Measurements from ENCODE around the gene CLIP1.
"Not testable (repeated sequence)": the region's sequence is repeated elsewhere in the genome, so short reads cannot be mapped to it uniquely, and the experiment has no call there.

CLIP1 gene

GRCh38 chr12:122438822-122439221 lies 16.4 kb upstream of the CLIP1 start:
- H3K36me3 ChIP-seq (ENCODE audit: low read length); H3K4me3 ChIP-seq (ENCODE audit: insufficient read depth, low read length, poor library complexity, severe bottlenecking); H2AFZ ChIP-seq (ENCODE audit: low read depth, low read length, severe bottlenecking); H3K79me2 ChIP-seq (ENCODE audit: insufficient read depth, low read length); H3K27ac ChIP-seq (ENCODE audit: low read depth, low read length); H3F3A ChIP-seq (ENCODE audit: insufficient read depth); H3K27me3 ChIP-seq (ENCODE audit: low read length); H3K4me2 ChIP-seq (ENCODE audit: low read depth, low read length, poor library complexity, severe bottlenecking); H3K9me2 ChIP-seq (replicated peaks; ENCODE audit: insufficient read depth, low read length); H4K20me1 ChIP-seq (ENCODE audit: low read depth, low read length); H3K9ac ChIP-seq (ENCODE audit: low read length); H3K9me3 ChIP-seq (ENCODE audit: insufficient read depth, low read length): not testable (repeated sequence)

GRCh38 chr12:122437656-122438121 lies 15.2 kb upstream of the CLIP1 start:
- no peak overlapping the region for H2AFZ ChIP-seq (ENCODE audit: low read depth, low read length, severe bottlenecking)

GRCh38 chr12:122435186-122435585 lies 12.7 kb upstream of the CLIP1 start:
- no peak overlapping the region for H3K27ac ChIP-seq (ENCODE audit: low read depth, low read length)
- no peak for TF ChIP-seq EZH2phosphoT487 (conservative IDR thresholded peaks at IDR 0.05; ENCODE audit: low read length)
- no peak for TF ChIP-seq CTCF (IDR thresholded peaks at IDR 0.05; ENCODE audit: insufficient read depth, low read length, poor library complexity, severe bottlenecking)
- H3K4me2 ChIP-seq (ENCODE audit: low read depth, low read length, poor library complexity, severe bottlenecking), result no peak overlapping the region
- H3K9me2 ChIP-seq (replicated peaks; ENCODE audit: insufficient read depth, low read length), result no peaks in the 10 kb centered on the region
- no peaks in the 10 kb centered on the region for H3K79me2 ChIP-seq (ENCODE audit: insufficient read depth, low read length)
- H3F3A ChIP-seq (ENCODE audit: insufficient read depth), result no peaks in the 10 kb centered on the region
- H3K9ac ChIP-seq (ENCODE audit: low read length), result no peak overlapping the region
- H3K27me3 ChIP-seq (ENCODE audit: low read length), result no peaks in the 10 kb centered on the region
- no peaks in the 10 kb centered on the region for H3K9me3 ChIP-seq (ENCODE audit: insufficient read depth, low read length)
- no peaks in the 10 kb centered on the region for H4K20me1 ChIP-seq (ENCODE audit: low read depth, low read length)
- H2AFZ ChIP-seq (ENCODE audit: low read depth, low read length, severe bottlenecking), result no peak overlapping the region
- no peaks in the 10 kb centered on the region for H3K36me3 ChIP-seq (ENCODE audit: low read length)
- H3K4me3 ChIP-seq (ENCODE audit: insufficient read depth, low read length, poor library complexity, severe bottlenecking), result no peak overlapping the region

More at GRCh38 chr12:122437656-122438121, 15.2 kb upstream of the CLIP1 start:
- H3K36me3 ChIP-seq (ENCODE audit: low read length), result no peaks in the 10 kb centered on the region
- no peaks in the 10 kb centered on the region for H3K79me2 ChIP-seq (ENCODE audit: insufficient read depth, low read length)
- TF ChIP-seq CTCF (IDR thresholded peaks at IDR 0.05; ENCODE audit: insufficient read depth, low read length, poor library complexity, severe bottlenecking) (no peak), EZH2phosphoT487 (conservative IDR thresholded peaks at IDR 0.05; ENCODE audit: low read length) (no peak)
- H3K27ac ChIP-seq (ENCODE audit: low read depth, low read length), result no peak overlapping the region
- H3K9me3 ChIP-seq (ENCODE audit: insufficient read depth, low read length), result no peaks in the 10 kb centered on the region
- no peak overlapping the region for H3K4me3 ChIP-seq (ENCODE audit: insufficient read depth, low read length, poor library complexity, severe bottlenecking)
- no peak overlapping the region for H3K9ac ChIP-seq (ENCODE audit: low read length)
- H3K4me2 ChIP-seq (ENCODE audit: low read depth, low read length, poor library complexity, severe bottlenecking), result no peak overlapping the region
- H3K9me2 ChIP-seq (replicated peaks; ENCODE audit: insufficient read depth, low read length), result no peaks in the 10 kb centered on the region
- H3K27me3 ChIP-seq (ENCODE audit: low read length), result no peaks in the 10 kb centered on the region
- no peaks in the 10 kb centered on the region for H4K20me1 ChIP-seq (ENCODE audit: low read depth, low read length)
- no peaks in the 10 kb centered on the region for H3F3A ChIP-seq (ENCODE audit: insufficient read depth)

DNA sequence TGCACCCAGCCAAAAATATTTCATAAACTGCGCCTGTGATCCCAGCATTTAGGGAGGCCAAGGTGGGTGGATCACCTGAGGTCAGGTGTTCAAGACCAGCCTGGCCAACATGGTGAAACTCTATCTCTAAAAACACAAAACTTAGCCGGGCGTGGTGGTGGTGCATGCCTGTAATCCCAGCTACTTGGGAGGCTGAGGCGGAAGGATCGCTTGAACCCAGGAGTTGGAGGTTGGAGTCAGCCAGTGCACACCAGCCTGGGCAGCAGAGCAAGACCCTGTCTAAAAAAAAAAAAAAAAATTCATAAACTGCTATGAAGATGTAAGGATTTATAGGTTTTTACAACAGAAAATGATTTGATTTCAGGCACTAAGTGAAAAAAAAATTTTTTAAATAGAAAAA lies 6.6 kb upstream of the CLIP1 start:
- H3K9me3 ChIP-seq (ENCODE audit: insufficient read depth, low read length); H3K27me3 ChIP-seq (ENCODE audit: low read length); H3F3A ChIP-seq (ENCODE audit: insufficient read depth); H2AFZ ChIP-seq (ENCODE audit: low read depth, low read length, severe bottlenecking); H3K4me2 ChIP-seq (ENCODE audit: low read depth, low read length, poor library complexity, severe bottlenecking); H3K4me3 ChIP-seq (ENCODE audit: insufficient read depth, low read length, poor library complexity, severe bottlenecking); H3K36me3 ChIP-seq (ENCODE audit: low read length); H3K79me2 ChIP-seq (ENCODE audit: insufficient read depth, low read length); H4K20me1 ChIP-seq (ENCODE audit: low read depth, low read length); H3K9ac ChIP-seq (ENCODE audit: low read length); H3K27ac ChIP-seq (ENCODE audit: low read depth, low read length); H3K9me2 ChIP-seq (replicated peaks; ENCODE audit: insufficient read depth, low read length): not testable (repeated sequence)
